GM10266 (cell line): ENCODE data around the gene EXOC4.

ENCODE experiments used
- DNase-seq: peaks from one replicate; pipeline ENCODE4 v3.0.0; 2012; ENCODE audit errors: extremely low spot score
- CTCF ChIP-seq: IDR thresholded peaks from 2 replicates; pipeline ENCODE4 v1.5.1; 2012; ENCODE audit warnings: mild to moderate bottlenecking, low read depth; ENCODE audit not compliant: control insufficient read depth, insufficient read depth; ENCODE audit errors: missing control alignments

Gene EXOC4

GRCh38 chr7:133786401-133786937 lies 533.6 kb downstream of the EXOC4 start:
- DNase-seq, result no peak
- TF ChIP-seq CTCF, result no peak

- TF ChIP-seq CTCF, result no peak
- no peak for DNase-seq
These were observed 537.1 kb downstream of the EXOC4 start for GRCh38 chr7:133789974-133790373.

GRCh38 chr7:133790911-133791310 lies 538.0 kb downstream of the EXOC4 start:
- TF ChIP-seq CTCF, result no peak
- no peak for DNase-seq

- no peak for TF ChIP-seq CTCF
- DNase-seq, result no peak
These were observed 541.6 kb downstream of the EXOC4 start for GRCh38 chr7:133794479-133794878.

GRCh38 chr7:133795068-133795665 lies 542.3 kb downstream of the EXOC4 start:
- no peak for DNase-seq
- no peak for TF ChIP-seq CTCF

GRCh38 chr7:133796782-133797745 lies 544.2 kb downstream of the EXOC4 start:
- no peak for DNase-seq
- no peak for TF ChIP-seq CTCF
